ENCODE results near the gene GABRR2. TPM values are rescaled to one million over a fixed set of nuclear protein-coding genes. Genes with fewer than 3 reads are reported as not detected.

Gene GABRR2
- total RNA-seq, 1 donor = not detected

GRCh38 chr6:89260310-89260709 is 54.8 kb downstream of the GABRR2 start:
- no peaks in the 10 kb centered on the region for H3K27me3 ChIP-seq (ENCODE audit: insufficient read depth, low read length)
- H3K4me2 ChIP-seq (ENCODE audit: insufficient read depth, low read length) = no peak overlapping the region
- no peaks in the 10 kb centered on the region for H3K4me1 ChIP-seq (ENCODE audit: insufficient read depth, low read length)
- DNase-seq (ENCODE audit: insufficient read length, low spot score, missing footprints) = no peak
- H2AFZ ChIP-seq (ENCODE audit: low read length) = no peak overlapping the region
- H3K27ac ChIP-seq (ENCODE audit: low read depth, low read length) = no peak overlapping the region
- no peaks in the 10 kb centered on the region for H3K36me3 ChIP-seq (ENCODE audit: insufficient read depth, low read length)
- H4K20me1 ChIP-seq (ENCODE audit: insufficient read depth, low read length) = no peaks in the 10 kb centered on the region
- H3K9me3 ChIP-seq (ENCODE audit: low read depth, low read length) = no peaks in the 10 kb centered on the region
- H3K4me3 ChIP-seq (ENCODE audit: insufficient read depth, low read length) = no peak overlapping the region
- no peak for TF ChIP-seq CTCF (IDR thresholded peaks at IDR 0.05; ENCODE audit: extremely low read depth, low read depth, low read length)
- no peaks in the 10 kb centered on the region for H3K79me2 ChIP-seq (ENCODE audit: insufficient read depth, low read length)

- no peaks in the 10 kb centered on the region for H3K36me3 ChIP-seq (ENCODE audit: insufficient read depth, low read length)
- H3K9me3 ChIP-seq (ENCODE audit: low read depth, low read length) = no peaks in the 10 kb centered on the region
- no peak overlapping the region for H2AFZ ChIP-seq (ENCODE audit: low read length)
- H3K4me2 ChIP-seq (ENCODE audit: insufficient read depth, low read length) = no peak overlapping the region
- TF ChIP-seq CTCF (IDR thresholded peaks at IDR 0.05; ENCODE audit: extremely low read depth, low read depth, low read length) = no peak
- H3K27me3 ChIP-seq (ENCODE audit: insufficient read depth, low read length) = no peaks in the 10 kb centered on the region
- no peak overlapping the region for H3K4me3 ChIP-seq (ENCODE audit: insufficient read depth, low read length)
- no peak overlapping the region for H3K27ac ChIP-seq (ENCODE audit: low read depth, low read length)
- DNase-seq (ENCODE audit: insufficient read length, low spot score, missing footprints) = peak; percentile 26
- no peaks in the 10 kb centered on the region for H3K79me2 ChIP-seq (ENCODE audit: insufficient read depth, low read length)
- no peaks in the 10 kb centered on the region for H4K20me1 ChIP-seq (ENCODE audit: insufficient read depth, low read length)
- no peaks in the 10 kb centered on the region for H3K4me1 ChIP-seq (ENCODE audit: insufficient read depth, low read length)
These were observed 56.2 kb downstream of the GABRR2 start for GRCh38 chr6:89258912-89259311.

- no peaks in the 10 kb centered on the region for H3K27me3 ChIP-seq (ENCODE audit: insufficient read depth, low read length)
- H3K79me2 ChIP-seq (ENCODE audit: insufficient read depth, low read length) = no peaks in the 10 kb centered on the region
- H3K4me3 ChIP-seq (ENCODE audit: insufficient read depth, low read length) = no peak overlapping the region
- no peaks in the 10 kb centered on the region for H3K9me3 ChIP-seq (ENCODE audit: low read depth, low read length)
- H2AFZ ChIP-seq (ENCODE audit: low read length) = no peak overlapping the region
- no peaks in the 10 kb centered on the region for H3K4me1 ChIP-seq (ENCODE audit: insufficient read depth, low read length)
- H3K4me2 ChIP-seq (ENCODE audit: insufficient read depth, low read length) = no peak overlapping the region
- no peak overlapping the region for H3K27ac ChIP-seq (ENCODE audit: low read depth, low read length)
- no peaks in the 10 kb centered on the region for H3K36me3 ChIP-seq (ENCODE audit: insufficient read depth, low read length)
- no peaks in the 10 kb centered on the region for H4K20me1 ChIP-seq (ENCODE audit: insufficient read depth, low read length)
- TF ChIP-seq CTCF (IDR thresholded peaks at IDR 0.05; ENCODE audit: extremely low read depth, low read depth, low read length) = no peak
- no peak for DNase-seq (ENCODE audit: insufficient read length, low spot score, missing footprints)
These were observed 57.3 kb downstream of the GABRR2 start for GRCh38 chr6:89257781-89258180.

- no peak for DNase-seq (ENCODE audit: insufficient read length, low spot score, missing footprints)
- H3K27ac ChIP-seq (ENCODE audit: low read depth, low read length) = no peak overlapping the region
- no peak for TF ChIP-seq CTCF (IDR thresholded peaks at IDR 0.05; ENCODE audit: extremely low read depth, low read depth, low read length)
These were observed 57.8 kb downstream of the GABRR2 start for GRCh38 chr6:89257346-89257745.

More at GRCh38 chr6:89257346-89257745, 57.8 kb downstream of the GABRR2 start:
- Histone ChIP-seq H3K4me2 (ENCODE audit: insufficient read depth, low read length) (no peak overlapping the region), H3K79me2 (ENCODE audit: insufficient read depth, low read length) (no peaks in the 10 kb centered on the region), H3K4me3 (ENCODE audit: insufficient read depth, low read length) (no peak overlapping the region), H2AFZ (ENCODE audit: low read length) (no peak overlapping the region), H3K4me1 (ENCODE audit: insufficient read depth, low read length) (no peaks in the 10 kb centered on the region), H3K27me3 (ENCODE audit: insufficient read depth, low read length) (no peaks in the 10 kb centered on the region), H3K36me3 (ENCODE audit: insufficient read depth, low read length) (no peaks in the 10 kb centered on the region), H3K9me3 (ENCODE audit: low read depth, low read length) (no peaks in the 10 kb centered on the region), H4K20me1 (ENCODE audit: insufficient read depth, low read length) (no peaks in the 10 kb centered on the region)
